SKM-1 treated with dmso at 0.1 percent for 144 hours (cell line): ENCODE data around the gene RHOBTB3.
A peak's percentile ranks its signal among the peaks of the same experiment; 100 is the strongest.

Source experiments
- DNase-seq: peaks from one replicate; lab custom pipeline; 2025; ENCODE audit not compliant: unreplicated experiment; lab: John Stamatoyannopoulos, UW

The RHOBTB3 gene

GRCh38 chr5:95839658-95840057 is 108.5 kb downstream of the RHOBTB3 start:
- no peak for DNase-seq

- no peak for DNase-seq
These were observed 110.0 kb downstream of the RHOBTB3 start for GRCh38 chr5:95840956-95841705.

DNA sequence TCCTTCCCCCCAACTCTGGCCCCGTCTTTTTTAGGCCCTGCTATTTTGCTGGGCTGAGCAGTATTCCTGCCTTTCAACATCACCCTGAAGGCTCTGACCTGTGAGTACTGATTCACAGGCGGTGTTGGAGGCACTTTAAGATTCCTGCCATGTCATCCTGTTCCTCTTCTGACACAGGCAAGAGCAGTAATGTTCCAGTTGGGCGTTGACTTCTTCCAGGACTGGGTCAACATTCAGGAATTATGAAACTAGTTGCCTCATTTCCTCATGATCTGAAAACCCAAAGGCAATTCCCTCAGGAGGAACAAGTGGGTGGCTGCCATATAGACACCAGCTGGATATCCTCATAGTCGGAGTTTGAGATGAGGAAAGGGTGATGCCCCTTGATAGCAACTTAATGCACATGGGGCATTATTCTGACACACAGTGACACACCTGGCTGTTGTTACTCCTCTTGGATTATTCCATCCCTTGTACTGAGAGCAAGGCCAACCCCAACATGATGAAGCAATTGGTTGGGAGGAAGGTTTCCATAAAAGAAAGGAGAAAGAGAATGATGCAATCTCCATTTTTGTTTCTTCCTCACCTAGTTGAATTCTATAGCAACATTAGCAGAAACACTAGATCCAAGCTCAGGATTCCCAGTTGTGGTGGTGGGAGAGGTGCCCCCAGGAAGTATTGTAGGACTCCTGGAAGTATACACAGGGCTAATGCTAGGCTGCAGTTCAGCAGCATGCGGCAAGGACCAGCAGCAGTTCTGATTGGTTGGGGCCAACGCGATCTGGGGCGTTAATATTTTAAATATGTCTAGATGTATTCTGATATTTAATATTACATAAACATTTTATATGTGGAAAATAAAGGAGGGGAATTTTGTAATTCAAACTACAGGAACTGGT is 111.0 kb downstream of the RHOBTB3 start:
- no peak for DNase-seq

- peak; percentile 97 for DNase-seq
These were observed 111.9 kb downstream of the RHOBTB3 start for GRCh38 chr5:95842854-95843544.

DNA sequence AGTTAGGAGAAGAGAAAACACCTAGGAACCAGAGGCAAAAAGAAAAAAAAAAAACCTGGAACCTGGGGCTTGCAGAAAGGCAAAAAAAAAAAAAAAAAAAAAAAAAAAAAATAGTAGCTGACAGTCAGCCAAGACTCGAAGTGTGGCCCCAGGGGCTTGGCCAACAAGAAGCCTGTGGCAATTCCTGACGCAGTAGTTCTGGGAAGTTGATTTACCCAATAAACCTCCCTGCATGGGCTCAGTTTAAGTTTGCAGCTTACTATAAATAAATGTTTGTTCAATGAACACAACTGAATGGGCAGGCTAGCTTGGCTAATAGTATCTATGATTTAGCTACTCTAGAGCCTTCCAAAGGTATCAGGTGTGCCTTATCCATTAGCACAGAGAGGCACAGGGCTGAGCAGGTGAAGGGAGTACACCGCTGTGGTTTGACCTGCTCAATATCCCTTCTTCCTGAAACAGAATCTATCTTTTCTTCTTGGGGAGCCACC is 112.6 kb downstream of the RHOBTB3 start:
- no peak for DNase-seq

- no peak for DNase-seq
These were observed 114.3 kb downstream of the RHOBTB3 start for GRCh38 chr5:95845391-95845790.
